NT2/D1 (cell line): ENCODE measurements around the gene PSMG1.
"Not testable (repeated sequence)": the region's sequence is repeated elsewhere in the genome, so short reads cannot be mapped to it uniquely, and the experiment has no call there.

ENCODE experiments used
- DNase-seq: peaks from one replicate; pipeline ENCODE4 v3.0.0-alpha.2; 2011; ENCODE audit warnings: low read depth, low spot score
- H3K27me3 ChIP-seq: 2 replicates; pipeline ENCODE4 v1.6.0; 2011; ENCODE audit warnings: mild to moderate bottlenecking; ENCODE audit not compliant: insufficient read length, insufficient read depth
- H3K36me3 ChIP-seq: 2 replicates; pipeline ENCODE4 v1.6.1; 2011; ENCODE audit warnings: mild to moderate bottlenecking, low read length, mixed read lengths; ENCODE audit not compliant: insufficient read depth, insufficient read length
- H3K4me1 ChIP-seq: 2 replicates; pipeline ENCODE4 v1.5.1; 2011; ENCODE audit not compliant: insufficient read depth, insufficient read length
- H3K4me3 ChIP-seq: 2 replicates; pipeline ENCODE4 v1.5.1; 2011; ENCODE audit warnings: low read depth; ENCODE audit not compliant: insufficient read length
- H3K9ac ChIP-seq: 2 replicates; pipeline ENCODE4 v1.6.0; 2011; ENCODE audit warnings: low read depth; ENCODE audit not compliant: insufficient read length
- H3K9me3 ChIP-seq: 2 replicates; pipeline ENCODE4 v1.5.1; 2011; ENCODE audit warnings: mild to moderate bottlenecking, low read length; ENCODE audit not compliant: insufficient read depth
- SUZ12 ChIP-seq: IDR thresholded peaks from 2 replicates; pipeline ENCODE4 v1.6.1; 2011; ENCODE audit not compliant: insufficient read length, insufficient read depth; ENCODE audit errors: extremely low read depth
- YY1 ChIP-seq: IDR thresholded peaks from 2 replicates; pipeline ENCODE4 v1.6.1; 2011; ENCODE audit not compliant: insufficient read length, insufficient read depth
- ZNF274 ChIP-seq: IDR thresholded peaks from 2 replicates; pipeline ENCODE4 v1.6.1; 2011; ENCODE audit warnings: mild to moderate bottlenecking, low read depth, low read length

The PSMG1 gene

DNA sequence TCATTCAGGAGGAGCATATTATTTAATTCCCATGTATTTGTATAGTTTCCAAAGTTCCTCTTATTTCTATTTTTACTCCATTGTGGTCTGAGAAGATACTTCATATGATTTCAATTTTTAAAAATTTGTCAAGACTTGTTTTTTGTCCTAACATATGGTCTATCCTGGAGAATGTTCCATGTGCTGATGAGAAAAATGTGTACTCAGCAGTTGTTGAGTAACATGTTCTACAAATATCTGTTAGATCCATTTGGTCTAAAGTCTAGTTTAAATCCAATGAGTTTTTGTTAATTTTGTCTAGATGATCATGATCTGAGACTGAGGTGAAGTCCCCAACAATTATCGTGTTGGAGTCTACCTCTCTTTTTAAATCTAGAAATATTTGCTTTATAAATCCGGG is 14.5 kb downstream of the PSMG1 start:
- Histone ChIP-seq H3K9ac (no peak overlapping the region), H3K4me1 (no peaks in the 10 kb centered on the region), H3K36me3 (peaks cover 43% of the 10 kb centered on the region), H3K9me3 (peaks cover 14% of the 10 kb centered on the region; the same call in 1 of the 2 replicates), H3K27me3 (no peaks in the 10 kb centered on the region), H3K4me3 (no peak overlapping the region)
- DNase-seq = no peak
- no peak for TF ChIP-seq ZNF274

DNA sequence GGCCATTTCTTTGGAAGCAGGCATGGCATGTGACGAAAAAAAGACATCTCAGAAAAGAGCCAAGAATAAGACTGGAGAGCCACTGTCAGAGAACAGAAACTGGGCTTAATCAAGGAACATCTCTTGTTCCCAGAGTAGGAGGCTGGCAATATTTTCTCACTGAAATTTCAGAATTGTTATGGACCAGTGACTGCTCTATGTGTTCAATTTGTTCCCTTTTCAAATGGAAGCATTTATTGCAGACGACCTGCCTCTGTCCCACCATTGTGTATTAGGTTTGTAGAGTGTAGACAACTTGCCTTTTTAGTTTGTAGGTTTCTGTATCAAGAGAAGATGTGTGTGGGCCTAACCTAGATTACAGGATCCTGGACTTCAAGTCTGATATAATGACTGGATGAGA is 18.7 kb downstream of the PSMG1 start:
- Histone ChIP-seq H3K9ac (no peak overlapping the region), H3K4me3 (no peak overlapping the region), H3K4me1 (no peaks in the 10 kb centered on the region), H3K27me3 (no peaks in the 10 kb centered on the region), H3K9me3 (peaks cover 15% of the 10 kb centered on the region; the same call in 1 of the 2 replicates), H3K36me3 (peaks cover 5% of the 10 kb centered on the region)
- TF ChIP-seq ZNF274 (no peak), YY1 (no peak)
- no peak for DNase-seq

DNA sequence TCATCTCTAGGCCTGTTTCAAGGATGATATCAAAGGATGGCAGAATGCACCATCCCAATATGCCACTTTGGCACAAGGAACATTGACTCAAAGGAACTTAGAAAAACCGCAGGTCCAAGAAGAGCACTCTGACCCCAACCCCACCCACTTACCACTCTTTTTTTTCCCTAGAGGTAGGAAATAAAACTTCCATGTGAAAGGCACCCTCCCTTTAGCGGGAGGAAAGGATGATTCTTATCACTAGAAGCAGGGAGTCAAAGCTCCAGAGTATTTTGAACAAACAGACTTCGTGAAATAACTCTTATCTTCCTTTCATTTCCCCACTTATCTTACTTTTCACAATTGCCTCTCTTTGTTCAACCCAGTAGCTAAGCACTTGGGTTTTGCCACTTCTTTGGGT is 22.2 kb downstream of the PSMG1 start:
- H3K9me3 ChIP-seq = peaks cover 17% of the 10 kb centered on the region; the same call in 1 of the 2 replicates
- H3K4me3 ChIP-seq = no peak overlapping the region
- H3K36me3 ChIP-seq = no peaks in the 10 kb centered on the region
- H3K4me1 ChIP-seq = no peaks in the 10 kb centered on the region
- TF ChIP-seq ZNF274 (no peak), YY1 (no peak), SUZ12 (no peak)
- H3K9ac ChIP-seq = no peak overlapping the region
- no peak for DNase-seq
- H3K27me3 ChIP-seq = no peaks in the 10 kb centered on the region

- no peak for DNase-seq
- Histone ChIP-seq H3K27me3 (no peaks in the 10 kb centered on the region), H3K4me3 (no peak overlapping the region), H3K9me3 (peaks cover 15% of the 10 kb centered on the region; the same call in 1 of the 2 replicates), H3K36me3 (no peaks in the 10 kb centered on the region), H3K9ac (no peak overlapping the region), H3K4me1 (no peaks in the 10 kb centered on the region)
- TF ChIP-seq YY1 (no peak), ZNF274 (no peak), SUZ12 (no peak)
These were observed 23.7 kb downstream of the PSMG1 start for GRCh38 chr21:39159342-39160063.

DNA sequence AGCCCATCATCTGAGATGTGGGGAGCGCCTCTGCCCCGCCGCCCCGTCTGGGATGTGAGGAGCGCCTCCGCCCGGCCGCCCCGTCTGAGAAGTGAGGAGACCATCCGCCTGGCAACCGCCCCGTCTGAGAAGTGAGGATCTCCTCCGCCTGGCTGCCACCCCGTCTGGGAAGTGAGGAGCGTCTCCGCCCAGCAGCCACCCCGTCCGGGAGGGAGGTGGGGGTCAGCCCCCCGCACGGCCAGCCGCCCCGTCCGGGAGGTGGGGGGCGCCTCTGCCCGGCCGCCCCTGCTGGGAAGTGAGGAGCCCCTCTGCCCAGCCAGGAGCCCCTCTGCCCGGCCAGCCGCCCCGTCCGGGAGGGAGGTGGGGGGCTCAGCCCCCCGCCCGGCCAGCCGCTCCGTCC is 26.0 kb downstream of the PSMG1 start:
- not testable (repeated sequence) for H3K9ac ChIP-seq, H3K36me3 ChIP-seq, H3K4me3 ChIP-seq, H3K27me3 ChIP-seq, H3K9me3 ChIP-seq, DNase-seq, H3K4me1 ChIP-seq

DNA sequence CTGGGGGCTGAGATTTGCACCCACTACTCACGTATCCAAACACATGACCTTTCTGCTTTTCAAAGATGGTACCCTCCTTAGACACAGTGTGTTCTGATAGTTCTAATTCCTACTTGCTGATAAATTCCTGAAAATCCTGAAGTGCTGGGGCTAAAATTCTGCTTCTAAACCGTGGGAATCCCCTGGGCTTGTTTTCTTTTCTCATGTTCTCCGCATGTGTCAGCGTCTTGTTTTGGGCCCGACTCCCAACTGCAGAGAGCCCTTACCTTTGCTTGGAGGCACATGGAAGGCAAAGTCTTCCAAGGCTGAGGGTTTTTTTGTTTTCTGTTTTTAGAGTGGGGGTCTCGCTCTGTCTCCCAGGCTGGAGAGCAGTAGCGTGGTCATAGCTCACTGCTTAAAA is 27.2 kb downstream of the PSMG1 start:
- H3K4me1 ChIP-seq = no peaks in the 10 kb centered on the region
- no peaks in the 10 kb centered on the region for H3K27me3 ChIP-seq
- DNase-seq = no peak
- H3K36me3 ChIP-seq = no peaks in the 10 kb centered on the region
- no peak for TF ChIP-seq SUZ12
- H3K9ac ChIP-seq = no peak overlapping the region
- H3K9me3 ChIP-seq = peaks cover 6% of the 10 kb centered on the region; the same call in 1 of the 2 replicates
- no peak overlapping the region for H3K4me3 ChIP-seq

- no peak overlapping the region for H3K9ac ChIP-seq
- no peak overlapping the region for H3K4me3 ChIP-seq
- H3K4me1 ChIP-seq = no peaks in the 10 kb centered on the region
- TF ChIP-seq YY1 (no peak), ZNF274 (no peak), SUZ12 (no peak)
- H3K9me3 ChIP-seq = peaks cover 6% of the 10 kb centered on the region; the same call in 1 of the 2 replicates
- H3K36me3 ChIP-seq = no peaks in the 10 kb centered on the region
- DNase-seq = no peak
- H3K27me3 ChIP-seq = no peaks in the 10 kb centered on the region
These were observed 27.7 kb downstream of the PSMG1 start for GRCh38 chr21:39155578-39155977.

DNA sequence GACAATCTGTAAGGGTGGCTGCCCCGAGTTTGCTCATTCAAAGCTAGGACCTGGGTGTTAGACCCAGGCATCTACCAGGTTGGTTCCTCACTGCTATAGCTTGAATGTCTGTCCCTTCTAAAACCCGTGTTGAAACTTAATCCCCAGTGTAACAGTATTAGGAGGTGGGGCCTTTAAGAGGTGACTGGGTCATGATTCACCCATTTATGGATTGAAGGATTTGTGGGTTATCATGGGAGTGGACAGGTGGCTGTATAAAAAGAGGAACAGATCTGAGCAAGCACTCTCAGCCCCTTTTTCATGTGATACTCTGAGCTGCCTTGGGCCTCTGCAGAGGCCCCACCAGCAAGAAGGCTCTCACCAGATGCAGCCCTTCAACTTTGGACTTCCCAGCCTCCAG is 29.4 kb downstream of the PSMG1 start:
- TF ChIP-seq SUZ12 = no peak
- TF ChIP-seq ZNF274 = no peak
- TF ChIP-seq YY1 = no peak
- H3K36me3 ChIP-seq = no peaks in the 10 kb centered on the region
- no peak for DNase-seq
- H3K27me3 ChIP-seq = no peaks in the 10 kb centered on the region
- no peak overlapping the region for H3K4me3 ChIP-seq
- no peak overlapping the region for H3K9ac ChIP-seq
- H3K4me1 ChIP-seq = no peaks in the 10 kb centered on the region
- H3K9me3 ChIP-seq = peaks cover 6% of the 10 kb centered on the region; the same call in 1 of the 2 replicates
